ENCODE data around the gene PRR13. TPM values are rescaled to one million over a fixed set of nuclear protein-coding genes. Genes with fewer than 3 reads are reported as not detected.
"Not testable (repeated sequence)": the region's sequence is repeated elsewhere in the genome, so short reads cannot be mapped to it uniquely, and the experiment has no call there.

Gene PRR13
- total and polyA plus RNA-seq, 2 donors (not counting 1 experiment from before 2014, with no cell fraction given) = 108 to 213 TPM

DNA sequence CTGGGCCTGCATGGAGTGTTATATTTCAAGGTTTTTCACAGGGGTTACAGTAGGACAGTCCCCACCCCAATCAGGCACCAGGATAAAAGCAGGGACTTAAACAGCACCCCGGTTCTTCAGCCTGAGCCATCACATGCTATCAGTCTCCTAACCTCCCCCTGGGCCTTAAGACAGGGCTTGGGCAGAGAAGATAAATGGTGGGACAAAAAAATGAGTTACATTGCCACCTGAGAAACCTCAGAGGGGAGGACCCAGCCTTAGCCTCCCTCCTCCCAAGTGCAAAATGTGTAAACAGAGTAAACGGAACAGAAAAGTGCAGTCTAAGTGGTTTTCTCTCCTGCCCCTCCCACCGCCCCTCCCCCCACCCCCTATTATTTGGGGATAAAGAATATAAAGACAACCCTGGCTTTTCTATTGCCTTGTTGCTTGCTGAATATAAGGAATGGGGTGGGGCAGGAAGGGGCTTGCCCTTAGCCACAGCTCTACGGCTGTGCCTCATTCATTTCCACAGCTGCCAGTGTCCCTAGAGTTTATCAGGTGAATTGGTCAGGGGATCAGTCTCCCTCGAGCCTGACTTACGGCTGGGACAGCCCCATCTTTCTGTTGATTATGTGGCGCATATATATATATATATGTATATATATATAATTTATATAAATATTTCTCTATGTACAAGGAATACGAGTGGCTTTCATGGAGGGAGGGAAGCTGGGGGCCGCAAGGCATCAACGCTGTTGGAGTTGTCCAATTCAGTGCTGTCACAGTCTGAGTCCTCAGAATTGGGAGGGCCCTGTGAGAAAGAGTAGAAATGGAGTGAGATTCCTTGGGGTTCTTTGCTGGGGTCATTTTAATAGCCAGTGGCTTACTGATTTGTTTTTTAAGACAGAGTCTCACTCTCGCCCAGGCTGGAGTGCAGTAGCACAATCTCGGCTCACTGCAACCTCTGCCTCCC is 39.2 kb downstream of the PRR13 start:
- ChIA-PET POLR2A (interaction anchor here (0.6 to 1.3 kb wide), 2 partner anchors 20 to 181 kb away, joined by 3 read pairs; partner anchors contain the start of gene TARBP2), CTCF (interaction anchor here (0.7 to 3.6 kb wide), 5 partner anchors 11 to 157 kb away, joined by 3 to 29 read pairs (median 4); no protein-coding TSS in a partner anchor)
- peaks cover 0 to 67% of the 10 kb centered on the region in 2 experiments for H3K36me3 ChIP-seq (replicated peaks in 1 of 2; ENCODE audit: control extremely low read depth in 1 of 2, control insufficient read depth in 1 of 2, extremely low read depth in 1 of 2, insufficient read depth in 2 of 2, low read length in 1 of 2)
- H2AFZ ChIP-seq (ENCODE audit: insufficient read depth, low read depth, low read length, poor library complexity, severe bottlenecking) = no peak overlapping the region
- 100% methylated on average over 6 of the region's 12 CpGs for WGBS (ENCODE audit: insufficient coverage)
- H3K4me1 ChIP-seq (ENCODE audit: control insufficient read depth in 2 of 2, insufficient read depth in 2 of 2, low read length in 2 of 2) = no peaks in the 10 kb centered on the region
- no peak overlapping the region for H3K4me3 ChIP-seq (ENCODE audit: control extremely low read depth in 1 of 5, extremely low read depth in 1 of 5, insufficient read depth in 1 of 5, low read depth in 2 of 5, low read length in 4 of 5)
- ATAC-seq (ENCODE audit: low read depth) = no peak
- H3K27me3 ChIP-seq (replicated peaks in 1 of 4; ENCODE audit: control extremely low read depth in 1 of 4, control insufficient read depth in 3 of 4, insufficient read depth in 4 of 4, low read length in 3 of 4) = no peaks in the 10 kb centered on the region
- TF ChIP-seq EZH2 (IDR thresholded peaks at IDR 0.05; ENCODE audit: borderline replicate concordance, insufficient read depth, low read depth, low read length, poor library complexity, severe bottlenecking) = no peak
- TF ChIP-seq, protein P1, sequence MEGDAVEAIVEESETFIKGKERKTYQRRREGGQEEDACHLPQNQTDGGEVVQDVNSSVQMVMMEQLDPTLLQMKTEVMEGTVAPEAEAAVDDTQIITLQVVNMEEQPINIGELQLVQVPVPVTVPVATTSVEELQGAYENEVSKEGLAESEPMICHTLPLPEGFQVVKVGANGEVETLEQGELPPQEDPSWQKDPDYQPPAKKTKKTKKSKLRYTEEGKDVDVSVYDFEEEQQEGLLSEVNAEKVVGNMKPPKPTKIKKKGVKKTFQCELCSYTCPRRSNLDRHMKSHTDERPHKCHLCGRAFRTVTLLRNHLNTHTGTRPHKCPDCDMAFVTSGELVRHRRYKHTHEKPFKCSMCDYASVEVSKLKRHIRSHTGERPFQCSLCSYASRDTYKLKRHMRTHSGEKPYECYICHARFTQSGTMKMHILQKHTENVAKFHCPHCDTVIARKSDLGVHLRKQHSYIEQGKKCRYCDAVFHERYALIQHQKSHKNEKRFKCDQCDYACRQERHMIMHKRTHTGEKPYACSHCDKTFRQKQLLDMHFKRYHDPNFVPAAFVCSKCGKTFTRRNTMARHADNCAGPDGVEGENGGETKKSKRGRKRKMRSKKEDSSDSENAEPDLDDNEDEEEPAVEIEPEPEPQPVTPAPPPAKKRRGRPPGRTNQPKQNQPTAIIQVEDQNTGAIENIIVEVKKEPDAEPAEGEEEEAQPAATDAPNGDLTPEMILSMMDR (IDR thresholded peaks at IDR 0.05) = no peak
- peaks cover 4% of the 10 kb centered on the region for H3K4me1 Mint-ChIP-seq
- no peaks in the 10 kb centered on the region for H3K9me3 Mint-ChIP-seq (ENCODE audit: insufficient read depth)
- H3K79me2 ChIP-seq (ENCODE audit: control insufficient read depth, insufficient read depth, low read length) = peaks cover 3% of the 10 kb centered on the region
- H3K4me2 ChIP-seq (replicated peaks; ENCODE audit: low read depth, low read length, poor library complexity, severe bottlenecking) = no peak overlapping the region
- no peak overlapping the region for H3K27ac ChIP-seq (ENCODE audit: low read length in 2 of 2)
- H4K20me1 ChIP-seq (ENCODE audit: control insufficient read depth, insufficient read depth, low read length, poor library complexity, severe bottlenecking) = peaks cover 70% of the 10 kb centered on the region
- H3K27me3 Mint-ChIP-seq = no peaks in the 10 kb centered on the region
- no peak overlapping the region for H3K27ac Mint-ChIP-seq
- no peaks in the 10 kb centered on the region for H3K9me3 ChIP-seq (ENCODE audit: control extremely low read depth in 1 of 3, control insufficient read depth in 2 of 3, insufficient read depth in 1 of 3, low read length in 2 of 3)
- H3K9ac ChIP-seq (ENCODE audit: low read length) = no peak overlapping the region
- no peak overlapping the region for H3K4me3 Mint-ChIP-seq
- intact Hi-C loops (cut with micrococcal nuclease) = no loop called here
- DNase-seq = no peak

- intact Hi-C loops (cut with micrococcal nuclease); H2AFZ ChIP-seq (ENCODE audit: insufficient read depth, low read depth, low read length, poor library complexity, severe bottlenecking); H3K9me3 Mint-ChIP-seq (ENCODE audit: insufficient read depth); H3K9ac ChIP-seq (ENCODE audit: low read length); H3K4me3 ChIP-seq (ENCODE audit: control extremely low read depth in 1 of 5, extremely low read depth in 1 of 5, insufficient read depth in 1 of 5, low read depth in 2 of 5, low read length in 4 of 5); H3K4me1 Mint-ChIP-seq; H3K79me2 ChIP-seq (ENCODE audit: control insufficient read depth, insufficient read depth, low read length); DNase-seq; H3K4me3 Mint-ChIP-seq; H3K4me2 ChIP-seq (replicated peaks; ENCODE audit: low read depth, low read length, poor library complexity, severe bottlenecking); H3K27me3 Mint-ChIP-seq; H3K27me3 ChIP-seq (replicated peaks in 1 of 4; ENCODE audit: control extremely low read depth in 1 of 4, control insufficient read depth in 3 of 4, insufficient read depth in 4 of 4, low read length in 3 of 4); H3K27ac ChIP-seq (ENCODE audit: low read length in 2 of 2); H3K4me1 ChIP-seq (ENCODE audit: control insufficient read depth in 2 of 2, insufficient read depth in 2 of 2, low read length in 2 of 2); ATAC-seq (ENCODE audit: low read depth); H3K27ac Mint-ChIP-seq; H3K9me3 ChIP-seq (ENCODE audit: control extremely low read depth in 1 of 3, control insufficient read depth in 2 of 3, insufficient read depth in 1 of 3, low read length in 2 of 3): not testable (repeated sequence)
- ChIA-PET CTCF (interaction anchor here (0.7 to 3.6 kb wide), 5 partner anchors 10 to 158 kb away, joined by 3 to 29 read pairs (median 5); no protein-coding TSS in a partner anchor), POLR2A (interaction anchor here (0.6 to 1.3 kb wide), 3 partner anchors 20 to 181 kb away, joined by 3 to 7 read pairs (median 3); partner anchors contain the start of gene TARBP2)
- 94% methylated on average over 5 of the region's 6 CpGs for WGBS (ENCODE audit: insufficient coverage)
- H4K20me1 ChIP-seq (ENCODE audit: control insufficient read depth, insufficient read depth, low read length, poor library complexity, severe bottlenecking) = peaks cover 64% of the 10 kb centered on the region
- peaks cover 0 to 67% of the 10 kb centered on the region in 2 experiments for H3K36me3 ChIP-seq (replicated peaks in 1 of 2; ENCODE audit: control extremely low read depth in 1 of 2, control insufficient read depth in 1 of 2, extremely low read depth in 1 of 2, insufficient read depth in 2 of 2, low read length in 1 of 2)
These were observed 39.9 kb downstream of the PRR13 start for GRCh38 chr12:53481458-53481857.
